Dedifferentiated amniotic fluid mesenchymal stem cell (primary cell): ENCODE results near the gene GRID1.

Experiments
- DNase-seq: peaks from one replicate; pipeline ENCODE4 v3.0.0-alpha.2; 2016; ENCODE audit errors: extremely low spot score

Gene GRID1

GRCh38 chr10:86139066-86139657 is 227.4 kb downstream of the GRID1 start:
- DNase-seq, result no peak

DNA sequence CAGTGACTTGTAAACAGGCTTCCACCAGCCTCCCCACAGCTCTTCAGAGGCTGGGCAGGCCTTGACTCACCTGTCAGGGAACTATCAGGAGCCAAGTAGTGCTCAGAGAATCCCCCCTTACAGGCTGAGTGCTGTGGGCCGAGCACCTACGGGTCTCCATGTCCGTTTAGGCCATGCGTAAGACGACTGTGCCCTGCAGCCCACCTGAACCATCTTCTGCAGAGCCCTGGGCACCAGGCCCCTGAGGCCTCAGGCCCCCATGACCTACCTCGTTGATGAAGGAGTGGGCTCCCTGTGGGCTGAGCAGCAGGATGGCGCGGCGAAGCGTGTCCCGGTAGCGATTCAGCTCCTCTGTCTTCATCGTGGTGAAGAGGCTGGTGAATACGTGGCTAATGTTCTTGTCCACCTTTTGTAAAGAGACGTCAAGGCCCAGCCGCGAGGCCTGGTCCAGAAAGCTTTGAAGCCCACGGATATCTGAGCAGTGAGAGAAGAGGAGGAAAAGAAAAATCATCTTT is 228.0 kb downstream of the GRID1 start:
- no peak for DNase-seq

GRCh38 chr10:86137561-86137960 is 229.0 kb downstream of the GRID1 start:
- no peak for DNase-seq

- DNase-seq, result no peak
These were observed 229.7 kb downstream of the GRID1 start for GRCh38 chr10:86136934-86137333.

- no peak for DNase-seq
These were observed 231.4 kb downstream of the GRID1 start for GRCh38 chr10:86135191-86135590.

DNA sequence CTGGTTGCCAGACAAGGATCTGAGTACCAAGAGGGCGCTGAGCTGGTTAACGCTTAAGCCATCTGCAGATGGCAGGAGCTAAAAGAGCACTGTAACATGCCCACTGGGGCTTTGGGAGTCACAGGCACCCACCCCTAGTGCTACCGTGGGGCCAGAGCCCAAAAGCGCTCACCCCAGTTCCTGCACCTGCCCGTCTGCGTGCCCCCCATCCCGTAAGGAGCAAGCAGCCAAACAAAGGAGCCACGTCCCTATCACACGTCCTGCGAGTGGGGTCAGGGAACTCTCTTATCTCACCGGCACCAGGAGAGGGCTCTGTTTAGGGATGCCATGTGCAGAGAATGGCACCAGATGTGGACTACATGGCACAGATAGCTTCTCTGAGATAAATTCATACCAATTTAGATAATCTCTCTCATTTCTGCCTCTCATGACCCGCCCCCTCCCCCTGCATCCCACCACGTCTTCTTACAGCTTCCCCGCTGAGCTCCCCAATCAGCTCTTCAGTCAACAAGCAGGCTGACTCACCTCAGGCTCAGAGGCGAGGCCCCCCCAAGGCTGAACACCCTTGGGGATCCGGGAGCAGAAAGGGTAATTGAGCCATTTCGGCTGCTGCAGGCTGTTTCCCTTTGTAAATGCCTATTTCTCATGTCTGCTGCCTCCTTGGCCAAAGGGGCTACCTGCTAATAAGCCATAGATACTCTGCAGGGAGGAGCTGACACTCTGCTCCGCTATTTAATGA is 235.7 kb downstream of the GRID1 start:
- DNase-seq, result no peak

- DNase-seq, result no peak
These were observed 236.6 kb downstream of the GRID1 start for GRCh38 chr10:86130041-86130440.

- no peak for DNase-seq
These were observed 238.2 kb downstream of the GRID1 start for GRCh38 chr10:86128360-86128759.

DNA sequence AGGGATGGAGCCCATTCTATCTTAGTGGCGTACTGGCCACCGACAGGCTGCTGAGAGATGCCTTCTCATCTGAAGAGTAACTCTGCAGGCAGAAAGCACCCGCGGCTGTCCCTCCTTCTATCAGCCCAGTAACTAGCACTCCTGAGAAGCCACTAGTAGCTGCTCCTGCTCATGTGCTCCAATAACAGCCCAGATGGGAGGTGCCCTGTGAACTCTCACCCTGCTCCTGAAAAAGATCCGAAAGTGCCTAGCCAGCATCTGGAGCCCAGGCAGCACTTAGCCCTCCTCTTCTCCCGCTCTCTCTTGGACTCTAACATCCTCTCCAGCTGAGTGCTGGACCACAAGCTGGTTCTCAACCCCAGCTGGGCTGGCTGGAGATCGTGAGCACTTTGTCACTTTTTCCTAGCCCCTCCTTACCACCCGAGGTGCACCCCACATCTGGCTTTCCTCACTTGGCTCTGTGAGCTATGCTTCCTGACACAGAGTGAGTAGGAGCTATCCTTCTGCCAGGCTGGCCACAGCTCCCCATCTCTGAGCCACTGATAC is 239.2 kb downstream of the GRID1 start:
- DNase-seq, result no peak

- no peak for DNase-seq
These were observed 241.9 kb downstream of the GRID1 start for GRCh38 chr10:86124734-86125133.

- DNase-seq, result no peak
These were observed 242.9 kb downstream of the GRID1 start for GRCh38 chr10:86123715-86124114.

DNA sequence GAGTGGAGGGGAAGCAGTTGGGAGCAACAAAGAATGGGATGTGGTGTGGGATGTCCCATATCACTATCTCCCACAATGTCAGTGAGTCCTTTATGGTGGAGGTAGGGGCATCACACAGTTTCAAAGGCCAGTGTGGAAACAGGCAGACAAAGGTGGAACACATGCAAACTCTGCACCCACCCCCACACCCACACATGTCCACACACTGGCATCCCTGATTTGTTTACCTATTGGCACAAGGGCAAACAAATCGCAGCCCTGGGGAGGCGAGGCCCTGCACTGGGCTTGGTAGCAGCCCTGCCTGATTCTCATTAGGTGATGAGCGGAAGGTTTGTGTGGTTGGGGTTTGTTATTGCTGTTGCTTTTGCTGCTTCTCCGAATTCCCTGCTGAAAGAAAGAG is 243.3 kb downstream of the GRID1 start:
- DNase-seq, result no peak

GRCh38 chr10:86122646-86123045 is 243.9 kb downstream of the GRID1 start:
- DNase-seq, result no peak

DNA sequence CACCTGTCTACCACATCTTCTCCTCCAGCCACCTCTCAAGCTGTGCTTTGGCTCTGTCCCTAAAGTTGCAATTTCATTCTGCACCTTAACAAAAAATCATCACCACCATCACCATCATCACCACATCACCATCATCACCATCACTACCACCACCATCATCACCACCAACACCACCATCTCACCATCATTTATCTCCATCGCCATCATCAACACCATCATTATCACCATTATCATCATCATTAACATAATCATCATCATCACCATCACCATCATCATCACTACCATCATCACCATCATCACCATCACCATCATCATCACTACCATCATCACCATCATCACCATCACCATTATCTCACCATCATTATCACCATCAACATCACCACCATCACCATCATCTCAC is 245.4 kb downstream of the GRID1 start:
- DNase-seq, result no peak

- no peak for DNase-seq
These were observed 249.5 kb downstream of the GRID1 start for GRCh38 chr10:86117051-86117450.

DNA sequence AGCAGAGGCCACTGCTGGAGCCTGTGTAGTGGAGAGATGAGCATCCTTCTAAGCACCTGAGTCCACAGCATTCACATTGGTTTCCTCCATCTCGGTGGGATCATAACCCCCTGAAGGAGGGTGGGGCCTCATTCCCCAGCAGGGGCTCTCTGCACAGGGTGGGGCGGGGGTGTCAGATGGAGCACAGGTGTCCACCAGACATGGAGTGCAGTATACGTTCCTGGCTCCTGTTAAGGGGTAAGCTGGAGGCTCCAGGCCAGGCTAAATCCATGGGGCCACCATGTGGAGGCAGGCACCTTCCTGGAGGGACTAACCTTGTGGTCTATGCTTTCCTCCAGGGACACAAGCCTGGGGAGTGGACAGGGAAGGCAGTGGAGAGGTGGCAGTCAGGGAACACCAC is 252.6 kb downstream of the GRID1 start:
- no peak for DNase-seq

- no peak for DNase-seq
These were observed 253.1 kb downstream of the GRID1 start for GRCh38 chr10:86113501-86113900.

DNA sequence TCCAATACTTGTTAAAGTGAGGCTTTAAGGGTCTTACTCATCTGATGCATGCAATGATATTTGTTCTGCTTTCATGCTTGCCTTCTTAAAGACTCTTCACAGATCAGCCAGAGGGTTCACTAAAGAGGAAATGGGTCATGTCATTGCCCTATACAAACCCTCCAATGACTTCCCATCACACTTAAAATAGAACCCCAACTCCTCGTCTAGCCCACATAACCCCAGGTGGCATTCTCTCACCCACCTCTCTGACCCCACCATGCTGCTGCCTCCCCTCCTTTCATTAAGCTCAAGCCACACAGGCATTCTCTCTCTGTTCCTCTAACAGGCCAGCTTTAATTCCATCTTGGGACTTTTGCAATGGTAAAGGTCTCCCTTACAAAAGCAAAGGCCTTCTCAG is 253.6 kb downstream of the GRID1 start:
- no peak for DNase-seq

DNA sequence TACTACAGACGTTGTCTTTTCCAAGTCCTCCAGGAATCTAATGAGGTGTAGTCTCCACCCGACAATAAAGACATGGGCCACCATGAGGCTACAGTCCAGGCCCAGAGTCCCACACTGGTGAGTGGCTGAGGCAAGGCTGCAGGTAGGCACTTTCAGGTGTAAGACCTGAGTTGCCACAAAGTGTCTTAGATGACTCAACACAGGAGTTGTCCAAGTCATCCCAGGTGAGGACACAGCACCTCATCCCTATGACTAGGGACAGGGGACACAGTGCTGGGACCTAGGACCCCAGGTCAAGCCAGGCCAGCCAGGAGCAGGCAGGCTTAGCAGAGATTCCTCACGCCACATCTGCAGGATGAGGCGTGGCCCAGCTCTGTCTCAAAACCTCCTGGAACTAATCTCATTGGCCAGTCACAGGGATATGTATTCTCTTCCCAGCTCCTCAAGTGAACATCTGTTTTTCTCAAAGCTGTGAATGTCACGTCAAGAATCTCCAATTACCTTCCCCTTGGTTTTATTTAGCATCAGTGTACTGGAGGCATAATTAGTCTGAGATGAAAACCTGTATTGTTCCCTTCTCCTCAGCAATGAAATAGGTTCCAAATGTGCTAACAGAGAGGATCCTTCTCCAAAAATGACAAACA is 254.6 kb downstream of the GRID1 start:
- no peak for DNase-seq

- DNase-seq, result no peak
These were observed 256.3 kb downstream of the GRID1 start for GRCh38 chr10:86110156-86110786.

- DNase-seq, result no peak
These were observed 257.2 kb downstream of the GRID1 start for GRCh38 chr10:86109421-86109820.

DNA sequence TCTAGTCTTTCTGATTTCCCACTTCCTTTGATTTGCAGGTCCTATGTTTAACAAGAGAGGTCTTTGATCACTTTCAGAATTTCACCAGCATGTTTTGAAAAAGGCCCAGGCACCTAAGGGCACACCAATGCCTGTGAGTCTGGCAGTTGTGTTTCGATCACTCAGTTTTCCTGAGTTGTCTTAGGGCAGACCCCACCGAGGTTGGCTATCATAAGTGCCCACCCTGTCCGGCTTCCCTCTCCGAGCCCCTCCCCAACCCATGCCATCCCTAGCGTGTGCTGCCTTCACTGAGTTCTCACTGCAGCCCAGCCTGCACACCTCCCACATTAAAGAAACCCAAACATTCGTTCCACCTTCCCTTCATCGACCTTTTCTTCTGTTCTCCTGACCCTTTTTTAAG is 257.9 kb downstream of the GRID1 start:
- no peak for DNase-seq
